Astrocyte of the cerebellum (primary cell): ENCODE data around the gene MKNK1.

Source experiments
- DNase-seq: peaks from one replicate; pipeline ENCODE4 v3.0.0-alpha.2; 2011; ENCODE audit warnings: low read depth
- H3K4me3 ChIP-seq: 2 replicates; pipeline ENCODE4 v1.5.1; 2011; ENCODE audit warnings: mild to moderate bottlenecking, low read depth, low read length, moderate library complexity
- CTCF ChIP-seq: IDR thresholded peaks from 2 replicates; pipeline ENCODE4 v1.5.1; 2012; ENCODE audit warnings: low read length, low read depth, moderate library complexity, mild to moderate bottlenecking; ENCODE audit errors: missing control alignments
- in situ Hi-C: cut with HindIII; loops from 2 replicates; pipeline ENCODE4 v1.10.0; 2017; ENCODE audit warnings: low sequenced_read_pairs

Gene MKNK1

GRCh38 chr1:46515576-46515975 lies 88.5 kb downstream of the MKNK1 start:
- in situ Hi-C loops = no loop called here
- no peak overlapping the region for H3K4me3 ChIP-seq
- no peak for DNase-seq
- no peak for TF ChIP-seq CTCF

GRCh38 chr1:46513536-46513935 lies 90.5 kb downstream of the MKNK1 start:
- no peak for DNase-seq
- no peak for TF ChIP-seq CTCF
- H3K4me3 ChIP-seq = no peak overlapping the region
- in situ Hi-C loops = no loop called here

- TF ChIP-seq CTCF = no peak
- no peak for DNase-seq
- in situ Hi-C loops = no loop called here
- no peak overlapping the region for H3K4me3 ChIP-seq
Observed at GRCh38 chr1:46512792-46513190, 91.3 kb downstream of the MKNK1 start.

- no peak for DNase-seq
- no peak overlapping the region for H3K4me3 ChIP-seq
- TF ChIP-seq CTCF = no peak
- in situ Hi-C loops = no loop called here
Observed at GRCh38 chr1:46512135-46512791, 91.8 kb downstream of the MKNK1 start.

GRCh38 chr1:46510998-46511365 lies 93.1 kb downstream of the MKNK1 start:
- no peak for DNase-seq
- TF ChIP-seq CTCF = no peak
- H3K4me3 ChIP-seq = no peak overlapping the region
- in situ Hi-C loops = no loop called here

- in situ Hi-C loops = no loop called here
- H3K4me3 ChIP-seq = no peak overlapping the region
- DNase-seq = no peak
- TF ChIP-seq CTCF = no peak
Observed at GRCh38 chr1:46510341-46510997, 93.6 kb downstream of the MKNK1 start.

- in situ Hi-C loops = loop anchor here (10.0 kb wide), 1 partner anchor 74 kb away; no protein-coding TSS in a partner anchor
- no peak for TF ChIP-seq CTCF
- no peak for DNase-seq
- H3K4me3 ChIP-seq = no peak overlapping the region
Observed at GRCh38 chr1:46508757-46509156, 95.3 kb downstream of the MKNK1 start.
